ENCODE results near the gene FCER1G.
"Not testable (repeated sequence)": the region's sequence is repeated elsewhere in the genome, so short reads cannot be mapped to it uniquely, and the experiment has no call there.

FCER1G gene

DNA sequence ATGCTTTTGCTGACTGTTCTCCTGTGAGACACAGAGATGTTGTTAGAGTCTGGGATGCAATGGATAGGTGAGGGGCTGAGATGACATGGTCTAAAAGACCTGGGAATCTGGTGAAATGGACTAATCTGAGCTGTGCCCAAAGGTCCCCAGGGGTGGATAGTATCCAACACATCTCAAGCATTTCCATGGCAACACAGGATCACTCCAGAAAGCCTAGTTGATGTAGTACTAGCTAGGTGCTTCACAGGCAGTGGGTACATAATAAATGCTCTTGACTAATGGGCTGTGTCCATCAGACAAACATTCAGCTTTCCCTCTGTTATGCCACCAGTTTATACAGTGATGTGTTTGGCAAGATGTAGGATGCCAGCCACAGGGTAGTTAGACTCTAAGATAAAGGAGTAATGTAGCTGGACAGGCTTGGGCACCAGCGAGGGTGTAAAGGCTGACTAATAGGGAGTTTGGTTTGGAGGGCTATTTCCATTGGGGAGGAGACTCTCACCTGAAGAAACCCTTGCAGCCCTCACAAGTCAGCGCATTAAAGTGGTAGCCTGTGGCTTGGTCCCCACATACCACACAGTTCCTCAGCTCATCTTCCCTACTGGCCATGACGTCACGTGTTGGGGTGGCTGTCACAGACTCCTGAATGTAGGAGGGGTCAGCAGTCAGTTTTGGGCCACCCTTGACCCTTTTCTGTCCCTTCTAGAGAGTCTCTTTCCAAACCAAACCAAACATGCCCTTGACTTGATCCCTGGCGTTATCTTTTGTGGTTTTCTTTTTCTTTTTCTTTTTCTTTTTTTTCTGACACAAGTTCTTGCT is 21.1 kb downstream of the FCER1G start:
- no peak for DNase-seq

DNA sequence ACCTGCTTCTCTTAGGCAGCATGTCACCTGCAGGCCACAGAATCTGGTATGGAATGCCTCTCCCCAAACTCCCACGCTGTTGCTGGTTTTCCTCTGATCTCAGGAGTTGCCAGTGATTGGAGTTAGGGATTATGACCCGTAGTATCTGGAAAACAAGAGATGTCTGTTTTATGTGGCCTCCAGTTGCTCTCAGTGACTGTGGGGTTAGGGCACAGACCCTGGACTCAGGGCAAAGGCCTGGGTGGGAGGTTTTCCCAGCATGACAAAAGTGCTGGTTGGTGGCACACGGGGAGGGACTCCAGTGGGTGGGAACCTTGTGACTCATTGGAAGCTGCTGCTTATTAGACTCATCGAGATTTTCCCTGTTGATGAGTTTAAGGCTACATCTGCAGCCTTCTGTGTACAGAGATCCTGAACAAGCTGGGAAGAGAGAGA is 23.0 kb downstream of the FCER1G start, which contains the start of gene NR1I3:
NR1I3 (minus strand) TSS at position 165 of the 435 bp plus-strand sequence. CDS start 1,638 bp downstream, outside the sequence.
- DNase-seq, result no peak

DNA sequence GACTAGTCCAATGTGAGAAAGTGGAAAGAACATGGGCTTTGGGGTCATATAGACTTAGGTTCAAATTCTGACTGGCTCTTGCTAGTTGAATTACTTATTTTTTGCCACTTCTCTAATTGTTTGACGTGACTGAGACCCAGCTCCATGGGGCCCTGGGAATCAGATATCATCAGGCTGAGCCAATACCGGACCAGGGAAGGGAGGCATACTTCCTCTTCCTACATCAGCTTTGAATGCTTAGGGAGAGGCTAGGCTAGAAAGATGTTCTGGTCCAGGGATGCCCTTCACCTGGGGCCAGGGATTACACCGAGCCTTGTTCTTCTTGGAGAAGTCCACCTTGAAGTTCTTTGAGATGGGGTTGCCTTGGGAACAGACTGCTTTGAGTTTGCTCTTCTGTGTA is 26.6 kb downstream of the FCER1G start:
- no peak for DNase-seq

GRCh38 chr1:161242313-161242712 is 27.2 kb downstream of the FCER1G start:
- no peak for DNase-seq

DNA sequence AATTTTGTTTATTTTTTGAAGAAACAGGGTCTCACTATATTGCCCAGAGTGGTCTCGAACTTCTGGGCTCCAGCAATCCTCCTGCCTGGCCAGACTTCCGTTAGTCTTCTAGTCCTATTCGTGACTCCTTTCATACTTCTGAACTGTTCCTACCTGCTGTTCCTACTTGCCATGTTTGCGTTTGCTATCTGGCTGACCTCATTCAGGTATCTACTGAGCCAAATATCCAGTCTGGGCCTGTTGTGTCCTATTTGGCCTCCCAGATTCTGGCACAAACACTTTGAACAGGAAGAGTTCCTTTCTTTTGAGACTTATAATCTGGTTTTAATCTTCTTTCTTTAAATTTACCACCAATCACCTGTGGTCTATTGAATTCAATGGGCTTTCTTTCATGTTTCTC is 29.8 kb downstream of the FCER1G start:
- DNase-seq, result no peak

GRCh38 chr1:161250100-161250499 is 35.0 kb downstream of the FCER1G start:
- DNase-seq, result not testable (repeated sequence)

GRCh38 chr1:161250829-161251228 is 35.7 kb downstream of the FCER1G start:
- no peak for DNase-seq

DNA sequence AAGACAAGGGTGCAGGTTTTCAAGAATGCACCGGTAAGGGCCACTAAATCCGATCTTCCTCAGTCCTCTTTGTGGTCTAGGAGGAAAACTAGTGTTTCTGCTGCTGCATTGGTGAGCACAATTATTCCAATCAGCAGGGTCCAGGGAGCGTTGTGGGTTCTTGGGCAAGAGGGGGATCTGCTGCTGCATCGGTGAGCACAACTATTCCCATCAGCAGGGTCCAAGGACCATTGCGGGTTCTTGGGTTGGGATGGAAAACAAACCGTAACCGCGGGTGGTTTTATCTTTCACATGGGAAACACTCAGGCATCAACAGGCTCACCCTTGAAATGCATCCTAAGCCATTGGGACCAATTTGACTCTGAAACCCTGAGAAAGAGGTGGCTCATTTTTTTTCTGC is 36.5 kb downstream of the FCER1G start:
- no peak for DNase-seq

GRCh38 chr1:161255302-161255701 is 40.2 kb downstream of the FCER1G start:
- DNase-seq, result not testable (repeated sequence)

DNA sequence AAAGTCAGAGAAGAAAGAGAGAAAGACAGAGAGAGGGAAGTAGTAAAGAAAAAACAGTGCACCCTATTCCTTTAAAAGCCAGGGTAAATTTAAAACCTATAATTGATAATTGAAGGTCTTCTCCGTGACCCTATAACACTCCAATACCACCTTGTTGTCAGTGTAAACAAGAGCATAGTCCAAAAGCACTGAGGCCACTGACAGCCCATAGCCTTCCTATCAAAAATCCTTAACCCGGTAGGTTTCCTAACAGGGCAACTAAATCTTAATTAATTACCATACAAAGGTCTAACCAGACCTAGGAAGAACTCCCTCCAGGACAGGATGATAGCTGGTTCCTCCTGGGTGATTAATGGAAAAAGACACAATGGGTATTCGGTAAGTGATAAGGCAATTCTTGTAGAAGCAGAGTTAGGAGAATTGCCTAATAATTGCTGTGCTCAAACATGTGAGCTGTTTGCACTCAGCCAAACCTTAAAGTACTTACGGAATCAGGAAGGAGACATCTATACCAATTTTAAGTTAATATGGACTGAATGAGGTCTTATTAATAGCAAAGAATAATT is 40.9 kb downstream of the FCER1G start:
- DNase-seq, result not testable (repeated sequence)

DNA sequence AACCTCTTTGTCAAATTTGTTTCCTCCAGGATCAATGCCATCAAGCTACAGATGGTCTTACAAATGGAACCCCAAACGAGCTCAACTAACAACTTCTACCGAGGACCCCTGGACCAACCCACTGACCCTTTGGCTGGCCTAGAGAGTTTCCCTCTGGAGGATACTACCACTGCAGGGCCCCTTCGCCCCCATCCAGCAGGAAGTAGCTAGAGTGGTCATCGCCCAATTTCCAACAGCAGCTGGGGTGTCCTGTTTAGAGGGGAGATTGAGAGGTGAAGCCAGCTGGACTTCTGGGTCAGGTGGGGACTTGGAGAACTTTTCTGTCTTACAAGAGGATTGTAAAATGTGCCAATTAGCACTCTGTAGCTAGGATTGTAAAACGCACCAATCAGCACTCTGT is 42.0 kb downstream of the FCER1G start:
- not testable (repeated sequence) for DNase-seq

DNA sequence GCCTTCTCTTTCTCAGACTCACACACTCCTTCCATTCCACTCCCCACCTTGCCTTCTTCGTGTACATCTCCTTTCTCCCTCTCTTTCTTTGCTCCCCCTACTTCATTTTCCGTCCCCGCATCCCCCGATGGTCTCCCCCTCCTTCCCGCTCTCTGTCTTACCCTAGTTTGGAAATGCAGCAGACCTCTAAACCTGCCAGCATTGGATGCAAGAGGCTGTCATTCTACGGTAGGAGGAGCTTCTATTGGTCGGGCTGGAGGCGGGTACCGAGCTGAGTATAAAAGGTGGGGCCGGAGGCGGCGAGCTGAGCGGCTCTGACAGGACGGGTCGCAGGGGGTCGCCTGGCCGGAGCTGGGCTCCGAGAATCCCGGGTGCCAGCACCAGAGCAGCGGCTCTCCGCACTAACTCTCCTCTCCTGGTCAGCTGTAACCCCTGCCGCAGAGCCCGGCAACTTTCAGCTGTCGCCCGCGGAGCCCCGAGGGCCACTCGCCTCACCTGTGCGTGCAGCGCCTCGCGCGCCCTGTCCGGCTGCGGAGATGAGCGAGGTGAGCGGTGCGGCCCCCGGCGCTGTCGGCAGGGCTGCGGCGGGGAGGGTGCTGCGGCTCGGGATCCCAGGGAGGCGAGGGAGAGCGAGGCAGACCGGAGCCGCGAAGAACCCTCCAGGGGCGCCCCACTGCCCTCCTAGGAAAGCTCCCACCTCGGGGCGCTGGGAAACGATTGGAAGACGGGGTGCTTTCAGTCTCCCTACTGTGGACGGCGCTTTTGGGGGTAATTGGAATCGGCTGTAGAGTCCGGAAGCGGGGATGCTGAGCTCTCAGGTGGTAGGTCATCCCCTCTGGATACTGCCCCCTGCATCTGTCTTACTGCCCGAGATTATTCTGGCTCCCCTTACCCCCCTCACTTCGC is 43.6 kb downstream of the FCER1G start, which contains the start of gene PCP4L1:
PCP4L1 (plus strand) TSS at position 307 of the 906 bp plus-strand sequence; CDS start at position 537, 230 bp downstream.
- DNase-seq, result no peak

DNA sequence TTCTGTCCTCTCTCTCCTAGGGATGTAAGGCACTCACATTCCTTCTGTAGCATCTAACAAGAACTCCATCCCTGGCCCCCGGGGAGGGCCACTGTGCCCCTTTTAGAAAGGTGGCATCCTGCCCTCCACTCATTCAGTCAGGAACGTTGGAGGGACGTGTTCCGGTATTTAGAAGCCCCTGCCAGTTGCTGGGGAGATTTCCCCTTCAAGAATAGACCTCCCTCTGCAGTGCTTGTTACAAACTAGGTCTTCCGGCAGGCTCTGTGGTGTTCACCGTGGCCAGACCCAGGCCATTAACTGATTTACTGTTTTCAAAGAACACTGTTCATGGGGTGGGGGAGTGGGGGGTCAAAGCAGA is 44.2 kb downstream of the FCER1G start:
- DNase-seq, result no peak

DNA sequence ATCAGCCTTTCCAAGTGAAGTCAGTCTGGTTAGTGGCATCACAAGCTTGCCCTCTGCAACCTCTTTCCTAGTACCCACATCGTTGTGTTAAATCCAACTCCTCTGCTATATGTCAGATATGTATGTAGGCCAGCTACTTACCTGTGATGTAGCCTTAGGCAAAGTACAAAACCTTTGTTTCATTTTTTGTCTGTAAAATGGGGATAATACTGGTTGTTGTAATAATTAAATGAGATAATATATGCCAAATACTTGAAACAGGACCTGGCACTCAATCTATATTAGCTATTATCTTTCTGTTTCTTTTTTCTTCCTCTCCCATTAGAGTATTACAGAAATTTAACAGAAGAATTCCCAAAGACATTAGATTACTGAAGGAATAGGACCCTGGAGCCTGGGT is 44.7 kb downstream of the FCER1G start:
- no peak for DNase-seq

DNA sequence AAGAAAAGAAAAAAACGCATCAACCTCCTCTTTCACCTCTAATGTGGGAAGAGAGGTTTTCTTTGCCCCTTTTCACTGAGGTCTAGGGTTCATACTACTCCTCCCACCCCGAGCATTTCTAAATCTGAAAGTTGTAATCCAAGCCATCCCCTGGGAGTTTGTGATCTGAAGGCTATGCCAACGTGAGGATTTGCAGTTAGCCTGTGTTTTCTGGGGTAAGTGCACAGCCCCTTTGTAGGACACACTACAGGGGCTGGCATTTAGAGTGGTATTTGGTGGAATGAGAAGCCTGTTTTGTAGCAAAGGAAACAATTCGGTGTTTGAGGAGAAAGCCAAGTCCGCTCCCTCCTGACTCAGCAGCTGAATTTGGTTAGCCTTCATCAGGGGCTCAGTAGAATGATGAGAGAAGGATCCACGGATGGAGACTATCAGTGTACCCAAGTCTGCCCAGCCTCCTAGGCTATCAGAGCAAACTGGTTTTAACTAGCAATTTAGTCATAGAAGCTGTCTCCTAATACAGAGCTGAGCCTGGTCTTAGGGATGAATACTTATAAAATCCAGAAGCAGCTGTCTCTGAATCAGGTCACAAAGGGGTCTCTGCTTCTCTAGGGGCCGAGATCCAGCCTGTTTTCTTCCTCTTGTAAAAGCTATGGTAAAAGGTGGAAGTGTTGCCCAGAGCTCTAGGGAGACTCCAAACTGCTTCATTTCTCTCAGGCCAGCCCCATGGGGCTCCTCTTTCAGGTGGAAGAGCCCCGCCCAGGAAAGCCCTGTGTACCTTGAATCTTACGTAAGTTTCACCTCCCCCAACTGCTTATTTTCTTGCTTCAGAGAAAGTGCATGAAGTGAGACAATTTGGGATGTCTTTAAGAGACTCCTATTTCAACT is 45.5 kb downstream of the FCER1G start:
- no peak for DNase-seq

DNA sequence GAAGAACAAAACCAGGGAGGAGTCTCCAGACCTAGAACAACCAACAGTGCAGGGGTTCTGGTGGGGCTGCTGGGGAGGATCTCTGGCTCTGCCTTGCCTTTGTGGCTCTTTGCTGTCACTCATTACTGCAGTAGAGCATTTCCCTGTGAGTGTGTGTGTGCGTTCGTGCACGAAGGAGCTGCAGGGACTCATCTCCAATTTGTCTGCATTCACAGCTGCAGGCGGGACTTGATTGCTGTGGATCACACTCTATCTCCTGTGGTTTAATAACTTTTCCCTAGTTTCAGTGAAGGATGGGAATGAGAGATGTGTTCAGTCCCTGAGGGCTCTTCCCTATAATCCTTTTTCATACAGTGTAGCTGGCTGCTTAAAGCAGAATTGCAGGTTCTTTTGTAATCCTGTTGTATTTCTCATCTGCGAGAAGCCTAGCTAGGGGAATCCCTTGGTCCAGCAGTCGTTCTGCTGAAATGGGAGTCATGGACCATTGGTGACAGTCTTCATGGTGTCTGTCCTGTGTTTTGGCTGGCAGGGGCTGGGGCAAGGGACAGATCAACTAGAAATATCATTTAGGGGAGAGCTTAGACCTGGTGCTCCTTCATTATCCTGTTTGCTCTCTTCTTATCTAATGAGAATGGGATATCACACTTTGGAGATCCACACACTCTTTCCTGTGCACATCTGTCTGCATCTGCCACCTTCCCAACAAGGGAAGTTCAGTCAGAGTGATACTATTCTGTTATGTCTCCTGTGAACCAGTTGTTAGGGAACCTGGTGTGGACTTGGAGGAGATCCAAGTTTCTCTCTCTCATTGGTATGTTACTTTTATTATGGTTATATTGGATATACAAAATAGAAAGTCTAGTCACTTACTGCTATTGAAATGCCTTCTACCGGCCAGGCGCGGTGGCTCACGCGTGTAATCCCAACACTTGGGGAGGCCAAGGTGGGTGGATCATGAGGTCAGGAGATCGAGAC is 46.5 kb downstream of the FCER1G start:
- DNase-seq, result no peak

DNA sequence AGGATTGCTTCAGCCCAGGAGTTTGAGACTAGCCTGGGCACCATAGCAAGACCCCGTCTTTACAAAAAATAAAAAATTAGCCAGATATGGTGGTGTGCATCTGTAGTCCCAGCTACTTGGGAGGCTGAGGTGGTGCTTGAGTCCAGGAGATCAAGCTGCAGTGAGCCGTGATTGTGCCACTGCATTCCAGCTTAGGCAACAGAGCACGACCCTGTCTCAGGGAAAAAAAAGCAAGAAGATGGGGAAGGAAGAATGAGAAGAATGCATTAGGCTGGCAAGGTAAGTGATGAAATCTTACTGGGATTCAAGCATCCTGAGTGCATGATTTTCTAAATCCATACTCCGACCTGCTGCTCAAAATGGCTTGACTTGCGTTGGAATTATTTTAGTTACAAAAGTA is 50.2 kb downstream of the FCER1G start:
- no peak for DNase-seq

DNA sequence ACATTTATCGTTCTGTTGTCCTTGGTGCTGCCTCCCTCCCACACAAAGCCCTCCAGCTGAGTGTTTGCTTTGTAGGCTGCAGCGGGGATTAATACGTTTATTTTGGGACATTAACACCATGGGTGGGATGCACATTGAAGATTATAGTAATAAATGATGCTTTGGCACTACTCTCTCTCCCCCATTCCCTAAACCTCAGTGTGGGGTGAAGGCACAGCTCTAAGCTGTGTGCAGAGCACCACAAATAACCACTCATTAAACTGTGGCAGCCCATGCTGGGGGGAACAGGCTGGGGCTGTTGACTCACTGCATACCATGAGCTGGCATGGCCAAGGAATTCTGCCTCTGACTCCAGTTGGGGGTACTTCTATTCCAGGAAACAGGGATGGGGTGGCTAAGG is 51.1 kb downstream of the FCER1G start:
- no peak for DNase-seq

DNA sequence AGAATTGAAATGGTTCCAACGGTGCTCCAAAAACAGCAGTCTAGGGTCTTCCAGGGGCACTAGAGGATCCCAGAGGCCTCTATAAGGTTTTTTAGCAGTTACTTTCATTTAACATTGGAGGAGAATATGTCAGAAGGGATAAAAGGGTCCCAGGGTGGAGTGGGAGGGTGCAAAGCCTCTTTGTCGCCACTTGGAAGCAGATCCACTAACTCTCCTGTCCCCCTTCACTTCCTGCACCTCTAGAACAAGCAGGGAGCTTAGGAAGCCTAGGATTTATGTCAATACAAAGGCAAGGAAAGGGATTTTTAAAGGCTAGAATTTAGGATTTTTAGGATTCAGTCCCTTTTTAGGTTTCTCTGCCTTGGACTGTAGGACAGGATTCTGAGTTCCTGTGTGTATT is 51.7 kb downstream of the FCER1G start:
- DNase-seq, result no peak

- no peak for DNase-seq
Observed at GRCh38 chr1:161267321-161267720, 52.2 kb downstream of the FCER1G start.
